ENCODE data around the gene TYSND1.
"Not testable (repeated sequence)": the region's sequence is repeated elsewhere in the genome, so short reads cannot be mapped to it uniquely, and the experiment has no call there.

The TYSND1 gene

GRCh38 chr10:70131560-70131937 is 15.0 kb downstream of the TYSND1 start:
- DNase-seq = no peak

DNA sequence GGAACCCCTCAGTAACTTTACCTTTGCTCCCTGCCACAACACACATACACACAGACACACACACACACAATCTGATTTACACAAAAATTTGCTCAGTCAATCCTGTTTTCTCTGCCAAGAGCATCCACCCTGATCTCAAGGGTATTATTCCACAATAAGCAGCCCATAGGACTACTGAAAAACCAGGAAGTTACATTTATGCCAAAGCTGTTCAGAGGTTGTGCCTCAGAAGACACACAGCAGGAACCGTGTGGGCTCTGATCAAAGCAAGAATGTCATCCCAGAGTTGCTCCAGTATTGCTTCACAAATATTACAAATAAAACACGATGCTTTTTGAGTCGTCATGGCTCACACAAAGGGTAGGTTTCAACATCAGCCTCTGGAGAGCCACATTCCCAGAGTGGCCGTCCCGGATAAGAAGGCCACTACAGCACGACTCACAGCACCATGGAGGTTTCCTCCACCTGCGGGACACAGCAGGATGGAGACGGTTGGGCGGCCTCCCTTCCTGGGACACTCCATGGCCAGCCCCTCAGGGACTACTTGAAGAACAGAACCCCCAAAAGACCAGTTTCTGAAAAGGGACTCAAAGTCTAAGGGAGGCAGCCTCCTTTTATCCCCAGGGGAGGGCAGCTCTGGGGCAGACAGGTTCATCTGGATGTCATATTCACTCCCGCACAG is 15.5 kb downstream of the TYSND1 start:
- no peak for DNase-seq

- DNase-seq = no peak
These were observed 19.7 kb downstream of the TYSND1 start for GRCh38 chr10:70126700-70127395.

DNA sequence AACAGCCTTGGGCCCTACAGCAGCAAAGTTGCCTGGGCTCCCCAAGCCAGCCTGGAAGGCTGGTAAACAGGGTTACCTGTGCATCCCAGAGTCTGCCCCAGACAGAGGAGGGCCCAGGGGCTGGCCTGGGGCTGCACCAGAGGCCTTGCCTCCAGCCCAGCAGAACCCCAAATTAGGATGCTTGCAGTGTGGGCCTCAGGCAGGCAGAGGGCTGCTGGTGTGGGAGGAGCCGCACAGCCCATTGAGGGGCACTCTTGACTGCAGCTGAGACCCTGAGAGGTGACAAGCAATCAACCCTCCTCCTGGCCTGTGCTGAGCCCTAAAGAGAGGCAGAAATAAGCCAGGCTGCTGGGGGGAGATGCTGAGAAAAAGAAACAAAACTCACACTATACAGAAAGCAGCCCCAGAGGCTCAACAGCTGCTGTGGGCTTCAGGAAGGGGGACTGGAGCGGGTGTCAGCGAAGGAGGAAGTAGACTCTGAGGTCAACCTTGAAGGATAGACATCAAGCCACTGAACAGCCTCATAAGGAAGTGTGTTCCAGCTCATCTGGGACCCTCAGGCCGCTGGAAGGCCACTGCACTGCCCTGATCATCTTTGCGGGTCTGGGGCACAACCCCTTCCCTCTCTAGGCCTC is 20.5 kb downstream of the TYSND1 start:
- no peak for DNase-seq

GRCh38 chr10:70124918-70125317 is 21.6 kb downstream of the TYSND1 start:
- DNase-seq = no peak

- DNase-seq = no peak
These were observed 22.1 kb downstream of the TYSND1 start for GRCh38 chr10:70124415-70124814.

- DNase-seq = no peak
These were observed 22.7 kb downstream of the TYSND1 start for GRCh38 chr10:70123817-70124216.

DNA sequence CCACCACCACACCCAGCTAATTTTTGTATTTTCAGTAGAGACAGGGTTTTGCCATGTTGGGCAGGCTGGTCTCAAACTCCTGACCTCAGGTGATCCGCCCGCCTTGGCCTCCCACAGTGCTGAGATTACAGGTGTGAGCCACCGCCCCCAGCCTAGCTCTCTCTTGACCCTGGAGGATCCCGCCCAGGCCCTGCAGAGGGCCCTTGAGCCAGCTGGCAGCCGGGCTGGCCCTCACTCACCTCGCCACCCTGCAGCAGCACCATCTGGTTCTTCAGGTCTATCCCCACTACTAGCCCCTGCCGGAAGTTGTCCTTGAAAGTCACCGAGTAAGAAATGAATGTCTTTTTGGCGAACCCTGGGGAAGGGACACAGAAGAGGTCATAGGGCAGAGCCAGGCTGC is 23.3 kb downstream of the TYSND1 start:
- not testable (repeated sequence) for DNase-seq

DNA sequence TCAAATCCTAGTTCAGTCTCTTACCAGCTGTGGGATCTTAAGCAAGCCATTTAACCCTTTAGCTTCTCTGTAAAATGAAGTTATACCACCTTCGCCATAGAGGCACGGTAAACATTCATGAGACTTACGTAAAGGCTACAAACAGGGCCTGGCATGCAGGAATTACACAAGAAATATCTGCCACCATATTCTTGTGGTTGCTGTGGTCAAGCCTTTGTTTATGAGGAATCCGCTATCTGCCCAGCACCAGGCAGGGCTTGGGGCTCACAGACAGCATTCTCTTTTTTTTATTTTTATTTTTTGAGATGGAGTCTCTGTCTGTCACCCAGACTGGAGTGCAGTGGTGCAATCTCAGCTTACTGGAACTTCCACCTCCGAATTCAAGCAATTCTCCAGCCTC is 23.8 kb downstream of the TYSND1 start:
- no peak for DNase-seq

DNA sequence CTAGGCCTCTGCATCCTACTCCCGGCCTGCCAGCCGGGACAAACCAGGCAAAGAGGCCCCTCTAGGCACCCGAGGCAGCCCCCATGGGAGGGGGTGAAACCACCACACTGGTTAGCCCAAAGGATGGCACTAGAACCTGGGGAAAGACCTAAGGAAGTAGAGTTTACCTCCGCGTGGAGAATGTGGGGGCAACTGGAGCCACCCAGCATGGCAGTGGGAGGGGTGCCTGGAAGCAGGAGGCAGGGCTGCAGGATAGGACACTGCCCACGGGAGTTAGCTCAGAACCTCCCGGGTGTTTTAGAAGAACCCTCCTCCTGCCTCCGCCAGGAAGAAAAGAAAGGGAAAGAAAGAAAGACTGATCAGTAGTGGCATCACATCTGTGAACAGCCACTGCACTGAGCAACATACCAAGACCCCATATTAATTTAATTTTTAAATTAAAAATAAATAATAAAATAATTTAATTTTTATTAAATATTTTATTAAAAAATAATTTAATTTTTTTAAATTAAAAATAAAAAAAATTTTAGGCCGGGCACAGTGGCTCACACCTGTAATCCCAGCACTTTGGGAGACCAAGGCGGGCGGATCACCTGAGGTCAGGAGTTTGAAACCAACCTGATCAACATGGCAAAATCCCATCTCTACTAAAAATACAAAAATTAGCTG is 25.1 kb downstream of the TYSND1 start:
- DNase-seq = no peak

- DNase-seq = no peak
These were observed 26.1 kb downstream of the TYSND1 start for GRCh38 chr10:70120417-70120816.

DNA sequence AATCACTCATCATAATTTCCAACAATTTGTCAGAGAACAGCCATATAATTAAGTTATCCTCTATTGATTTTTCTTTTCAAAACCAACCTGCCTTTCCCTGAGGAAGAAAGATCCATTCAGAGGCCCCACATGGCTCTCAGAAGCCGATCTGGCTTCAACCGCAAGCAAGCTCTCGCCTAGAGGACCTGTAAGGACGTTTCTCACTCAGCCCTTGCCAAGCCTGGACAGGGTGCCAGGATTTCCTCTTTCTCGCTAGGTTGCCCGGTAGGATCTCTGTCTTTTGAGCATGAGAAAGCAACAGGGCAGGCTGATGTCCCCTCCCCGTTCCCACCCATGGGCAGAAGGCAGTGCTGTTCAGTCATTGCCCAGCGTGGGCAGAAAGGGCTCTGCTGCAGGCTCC is 26.9 kb downstream of the TYSND1 start:
- DNase-seq = no peak

DNA sequence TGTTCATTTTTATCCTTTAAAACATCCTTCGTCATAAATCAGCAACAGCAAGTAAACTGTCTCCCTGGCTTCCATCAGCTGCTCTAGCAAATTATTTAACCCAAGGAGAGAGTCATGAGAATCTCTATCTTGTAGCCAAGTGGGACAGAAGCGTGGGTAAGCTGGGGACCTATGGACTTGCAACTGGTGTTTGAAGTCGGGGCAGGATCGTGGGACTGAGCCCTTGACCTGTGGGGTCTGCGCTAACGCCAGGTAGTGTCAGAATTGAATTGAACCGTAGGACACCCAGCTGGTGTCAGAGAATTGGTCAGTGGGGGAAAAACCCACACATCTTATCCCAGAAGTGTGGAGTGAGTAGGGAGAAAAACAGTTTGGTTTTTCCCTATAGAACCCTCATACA is 27.3 kb downstream of the TYSND1 start:
- DNase-seq = no peak

- no peak for DNase-seq
These were observed 28.3 kb downstream of the TYSND1 start for GRCh38 chr10:70118196-70118595.

DNA sequence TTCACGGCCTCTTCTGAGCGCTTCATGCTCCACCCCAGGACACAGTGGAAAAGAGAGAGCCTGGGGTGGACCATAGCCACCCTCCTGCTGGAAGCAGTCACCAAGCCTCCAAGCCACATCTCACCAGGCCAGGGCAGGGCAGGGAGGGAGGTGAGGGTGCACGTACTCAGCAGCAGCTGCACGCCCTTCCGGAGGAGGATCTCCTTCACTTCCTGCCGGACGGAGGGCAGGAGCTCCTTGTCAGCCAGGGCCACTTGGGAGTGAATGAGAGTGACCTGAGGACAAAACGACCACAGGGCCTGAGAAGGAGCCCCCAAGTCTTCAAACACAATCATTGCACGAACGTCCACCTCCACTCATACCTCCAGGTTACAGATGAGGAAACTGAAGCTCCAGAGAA is 28.9 kb downstream of the TYSND1 start:
- no peak for DNase-seq

- no peak for DNase-seq
These were observed 30.4 kb downstream of the TYSND1 start for GRCh38 chr10:70115948-70116682.

DNA sequence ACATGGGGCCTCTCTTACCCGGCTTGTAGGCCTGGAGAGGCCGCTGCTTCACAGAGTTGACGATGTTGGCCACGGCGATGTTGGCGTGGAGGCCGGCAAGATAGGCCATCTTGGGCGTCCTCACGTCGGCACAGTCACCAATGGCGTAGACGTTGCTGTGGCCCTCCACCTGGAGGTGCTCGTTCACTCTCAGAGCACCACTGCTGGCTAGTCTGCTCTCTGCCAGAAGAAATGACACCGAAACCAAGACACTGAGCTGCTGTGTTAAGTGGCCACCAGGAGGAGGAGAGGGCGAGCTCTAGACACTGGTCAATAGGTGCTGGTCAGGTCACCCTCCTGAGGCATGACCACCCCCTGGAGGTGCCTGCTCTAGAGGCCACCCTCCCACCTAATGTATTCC is 31.6 kb downstream of the TYSND1 start:
- DNase-seq = no peak

DNA sequence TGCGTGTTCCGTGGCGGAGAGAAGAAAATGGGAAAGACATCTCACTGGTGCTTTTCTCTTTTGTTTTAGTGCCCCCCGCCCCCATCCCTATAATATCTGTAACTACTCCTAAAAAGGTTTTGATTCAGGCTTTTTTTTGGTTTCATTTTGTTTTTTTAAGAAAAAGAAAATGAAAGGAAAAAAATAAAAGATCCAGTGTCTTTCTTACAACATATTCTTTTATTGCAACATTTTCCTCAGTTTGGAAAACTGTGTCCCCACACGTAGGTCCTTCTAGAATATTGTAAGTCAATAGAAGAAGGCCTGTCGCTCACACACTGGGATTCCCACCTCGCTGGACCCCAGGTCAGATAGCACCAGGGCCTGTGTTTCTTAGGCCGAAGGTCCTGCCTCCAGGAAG is 34.4 kb downstream of the TYSND1 start:
- no peak for DNase-seq

DNA sequence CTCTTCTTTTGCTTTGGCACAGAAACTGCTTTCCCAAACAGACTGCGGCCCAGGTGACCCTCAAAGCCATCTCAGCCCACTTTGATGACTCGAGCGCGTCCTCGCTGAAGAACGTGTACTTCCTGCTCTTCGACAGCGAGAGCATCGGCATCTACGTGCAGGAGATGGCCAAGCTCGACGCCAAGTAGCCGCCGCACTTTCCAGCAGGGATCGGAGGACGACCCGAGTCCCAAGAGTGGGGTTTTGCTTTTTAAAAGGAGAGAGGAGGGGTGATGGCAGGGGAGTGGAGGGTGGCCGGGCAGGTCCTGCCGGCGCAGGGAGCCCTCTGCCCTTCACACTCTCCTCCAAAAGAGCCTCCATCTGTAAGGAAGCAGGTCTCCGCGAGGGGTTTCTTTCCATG is 35.0 kb downstream of the TYSND1 start:
- DNase-seq = no peak

DNA sequence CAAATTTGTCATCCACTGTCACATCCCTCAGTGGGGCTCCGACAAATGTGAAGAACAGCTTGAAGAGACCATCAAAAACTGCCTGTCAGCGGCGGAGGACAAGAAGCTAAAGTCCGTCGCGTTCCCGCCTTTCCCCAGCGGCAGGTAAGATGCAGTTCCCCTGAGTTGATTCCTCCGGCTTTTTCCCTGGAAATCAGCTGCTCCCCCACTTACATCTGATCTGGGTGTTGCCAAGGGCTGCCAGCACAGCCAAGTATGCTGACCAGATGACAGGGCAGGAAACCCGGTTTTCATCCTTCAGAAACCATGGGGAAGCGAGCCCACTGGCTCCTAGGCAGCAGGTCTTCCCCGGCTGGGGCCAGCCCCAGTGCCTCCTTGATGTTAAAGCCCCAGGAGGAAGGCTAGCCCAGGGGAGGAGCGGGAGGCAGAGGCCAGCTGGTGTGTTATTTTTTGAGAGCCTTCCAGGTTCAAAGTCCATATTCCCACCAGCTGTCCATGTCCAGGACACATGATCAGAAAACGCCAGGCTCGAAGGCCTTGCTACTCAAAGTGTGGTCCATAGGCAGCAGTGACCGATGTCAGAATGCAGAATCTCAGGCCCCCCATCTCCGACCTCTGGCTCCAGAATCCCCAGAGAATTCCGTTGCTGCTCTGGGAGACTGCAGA is 37.3 kb downstream of the TYSND1 start:
- no peak for DNase-seq

- DNase-seq = no peak
These were observed 39.3 kb downstream of the TYSND1 start for GRCh38 chr10:70106958-70107791.

GRCh38 chr10:70101668-70102067 is 44.8 kb downstream of the TYSND1 start:
- DNase-seq = no peak

All from NCI-H1694 (cell line).